NCI-H1417 treated with DMSO at 0.1 percent for 48 hours (cell line): Measurements from ENCODE around the gene MYL4.
"Not testable (repeated sequence)": the region's sequence is repeated elsewhere in the genome, so short reads cannot be mapped to it uniquely, and the experiment has no call there.

Source experiments
- DNase-seq: peaks from one replicate; lab custom pipeline; 2025; lab: John Stamatoyannopoulos, UW

The MYL4 gene

GRCh38 chr17:47208744-47209488 lies at the start of gene MYL4:
MYL4 (plus strand) TSS chr17:47209348; CDS start chr17:47209423, 75 bp downstream.
- DNase-seq, result no peak

- DNase-seq, result no peak
Observed at GRCh38 chr17:47162013-47162622, 47.0 kb upstream of the MYL4 start.

GRCh38 chr17:47164263-47164662 lies 44.9 kb upstream of the MYL4 start:
- DNase-seq, result no peak

GRCh38 chr17:47165137-47165536 lies 44.0 kb upstream of the MYL4 start:
- no peak for DNase-seq

- not testable (repeated sequence) for DNase-seq
Observed at GRCh38 chr17:47166854-47167253, 42.3 kb upstream of the MYL4 start.

GRCh38 chr17:47168896-47169295 lies 40.3 kb upstream of the MYL4 start:
- not testable (repeated sequence) for DNase-seq

GRCh38 chr17:47170710-47171109 lies 38.4 kb upstream of the MYL4 start:
- DNase-seq, result no peak

GRCh38 chr17:47172696-47173565 lies 36.2 kb upstream of the MYL4 start:
- no peak for DNase-seq

GRCh38 chr17:47174823-47175222 lies 34.3 kb upstream of the MYL4 start:
- not testable (repeated sequence) for DNase-seq

GRCh38 chr17:47176389-47176826 lies 32.7 kb upstream of the MYL4 start:
- no peak for DNase-seq

- no peak for DNase-seq
Observed at GRCh38 chr17:47177261-47177660, 31.9 kb upstream of the MYL4 start.

GRCh38 chr17:47179141-47179540 lies 30.0 kb upstream of the MYL4 start:
- DNase-seq, result no peak

- no peak for DNase-seq
Observed at GRCh38 chr17:47180337-47180736, 28.8 kb upstream of the MYL4 start.

GRCh38 chr17:47180988-47181387 lies 28.2 kb upstream of the MYL4 start:
- not testable (repeated sequence) for DNase-seq

- no peak for DNase-seq
Observed at GRCh38 chr17:47184681-47185080, 24.5 kb upstream of the MYL4 start.

GRCh38 chr17:47188271-47188875 lies 20.8 kb upstream of the MYL4 start:
- no peak for DNase-seq

- DNase-seq, result peak; percentile 95
Observed at GRCh38 chr17:47188876-47189731, 20.0 kb upstream of the MYL4 start, which contains the start of gene CDC27. CDC27 (minus strand) TSS chr17:47189295; CDS start chr17:47189172, 123 bp downstream.

- no peak for DNase-seq
Observed at GRCh38 chr17:47189732-47190237, 19.4 kb upstream of the MYL4 start.

- DNase-seq, result no peak
Observed at GRCh38 chr17:47190243-47190642, 18.9 kb upstream of the MYL4 start.

GRCh38 chr17:47190770-47191169 lies 18.4 kb upstream of the MYL4 start:
- DNase-seq, result no peak

- DNase-seq, result peak; percentile 58
Observed at GRCh38 chr17:47192554-47192953, 16.6 kb upstream of the MYL4 start.
